Testis (tissue), 3 donors: Measurements from ENCODE around the gene CYP3A5. TPM values are rescaled to one million over a fixed set of nuclear protein-coding genes. Genes with fewer than 3 reads are reported as not detected.

Experiments used
- DNase-seq: peaks from one replicate; pipeline ENCODE4 v3.0.0-alpha.2; 2019
- H3K27ac ChIP-seq, 2 donors: fragments of 200-600 bp; sonication (generic); one replicate each; pipeline ENCODE4 v1.5.1; 2019
- H3K27me3 ChIP-seq: fragments of 200-600 bp; sonication (generic); one replicate; pipeline ENCODE4 v1.5.1; 2019
- H3K36me3 ChIP-seq: fragments of 200-600 bp; sonication (generic); one replicate; pipeline ENCODE4 v1.5.1; 2017; ENCODE audit warnings: low read depth; ENCODE audit errors: missing control alignments
- H3K4me1 ChIP-seq: fragments of 200-600 bp; sonication (generic); one replicate; pipeline ENCODE4 v1.5.1; 2019
- H3K4me3 ChIP-seq, 2 donors: fragments of 200-600 bp; sonication (generic); one replicate each; pipeline ENCODE4 v1.5.1; 2017 to 2019
- H3K9me3 ChIP-seq: fragments of 200-600 bp; sonication (generic); one replicate; pipeline ENCODE4 v1.5.1; 2017
- POLR2A ChIP-seq: fragments of 450-650 bp; IDR thresholded peaks from one replicate; pipeline ENCODE4 v1.6.1; 2017; ENCODE audit warnings: antibody characterized with exemption, mild to moderate bottlenecking, moderate library complexity
- WGBS, 2 donors: methylation state at CpG; one replicate each; pipeline ENCODE4 v1.1.5; 2018; 5-methylcytosine and 5-hydroxymethylcytosine counted together
- intact Hi-C: fragments of 100-400 bp; cut with DNase I; formaldehyde crosslinking; loops from one replicate; pipeline ENCODE4 v1.15.1; 2023; ENCODE audit warnings: low total_unique reads
- polyA plus RNA-seq: library from polyadenylated mRNA; stranded (reverse); fragments of 350-450 nt; fragmentation: Illumina TruSeq; extraction: RNeasy Lipid Tissue Mini Kit (QIAGEN cat#74804); gene quantifications from one replicate; pipeline ENCODE4 v1.2.3, GENCODE V29; 2014; ENCODE audit warnings: low read depth, low replicate concordance; ENCODE audit not compliant: insufficient read depth
- total RNA-seq, 2 donors: library from RNA; depleted of rRNA; stranded (reverse); fragments of >200 nt; gene quantifications; one replicate each; pipeline ENCODE4 v1.2.3, GENCODE V29; 2016
- TF ChIP-seq, protein P1 (sequence below), 3 experiments: fragments of 450-650 bp in 2 of 3; fragments of 200-600 bp in 1 of 3; sonication (generic) in 1 of 3; IDR thresholded peaks; one replicate each; pipeline ENCODE4 v1.5.1; 2016 to 2019; ENCODE audit warnings: antibody characterized with exemption in 3 of 3, mild to moderate bottlenecking in 2 of 3, moderate library complexity in 1 of 3

Gene CYP3A5
- total and polyA plus RNA-seq, 3 donors from 2014 or later, result 0.12 to 0.63 (median 0.55) TPM

- Histone ChIP-seq H3K9me3 (no peaks in the 10 kb centered on the region), H3K36me3 (no peaks in the 10 kb centered on the region), H3K27me3 (no peaks in the 10 kb centered on the region), H3K27ac (no peak overlapping the region), H3K4me1 (no peaks in the 10 kb centered on the region), H3K4me3 (no peak overlapping the region)
- DNase-seq, result no peak
- TF ChIP-seq POLR2A, result no peak
- TF ChIP-seq, protein P1, sequence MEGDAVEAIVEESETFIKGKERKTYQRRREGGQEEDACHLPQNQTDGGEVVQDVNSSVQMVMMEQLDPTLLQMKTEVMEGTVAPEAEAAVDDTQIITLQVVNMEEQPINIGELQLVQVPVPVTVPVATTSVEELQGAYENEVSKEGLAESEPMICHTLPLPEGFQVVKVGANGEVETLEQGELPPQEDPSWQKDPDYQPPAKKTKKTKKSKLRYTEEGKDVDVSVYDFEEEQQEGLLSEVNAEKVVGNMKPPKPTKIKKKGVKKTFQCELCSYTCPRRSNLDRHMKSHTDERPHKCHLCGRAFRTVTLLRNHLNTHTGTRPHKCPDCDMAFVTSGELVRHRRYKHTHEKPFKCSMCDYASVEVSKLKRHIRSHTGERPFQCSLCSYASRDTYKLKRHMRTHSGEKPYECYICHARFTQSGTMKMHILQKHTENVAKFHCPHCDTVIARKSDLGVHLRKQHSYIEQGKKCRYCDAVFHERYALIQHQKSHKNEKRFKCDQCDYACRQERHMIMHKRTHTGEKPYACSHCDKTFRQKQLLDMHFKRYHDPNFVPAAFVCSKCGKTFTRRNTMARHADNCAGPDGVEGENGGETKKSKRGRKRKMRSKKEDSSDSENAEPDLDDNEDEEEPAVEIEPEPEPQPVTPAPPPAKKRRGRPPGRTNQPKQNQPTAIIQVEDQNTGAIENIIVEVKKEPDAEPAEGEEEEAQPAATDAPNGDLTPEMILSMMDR (IDR thresholded peaks at IDR 0.05), result no peak
- intact Hi-C loops, result no loop called here
- 58 to 73% methylated on average over 2 of the region's 2 CpGs for WGBS, 2 donors
Observed at GRCh38 chr7:99674995-99675742, 4.6 kb downstream of the CYP3A5 start.

GRCh38 chr7:99672573-99672972, 7.2 kb downstream of the CYP3A5 start:
- Histone ChIP-seq H3K27me3 (no peaks in the 10 kb centered on the region), H3K9me3 (no peaks in the 10 kb centered on the region), H3K4me1 (no peaks in the 10 kb centered on the region), H3K27ac (no peak overlapping the region), H3K36me3 (no peaks in the 10 kb centered on the region), H3K4me3 (no peak overlapping the region)
- 94 to 95% methylated on average over 7 of the region's 7 CpGs for WGBS, 2 donors
- intact Hi-C loops, result no loop called here
- DNase-seq, result no peak
- TF ChIP-seq, protein P1 (IDR thresholded peaks at IDR 0.05), result no peak

DNA sequence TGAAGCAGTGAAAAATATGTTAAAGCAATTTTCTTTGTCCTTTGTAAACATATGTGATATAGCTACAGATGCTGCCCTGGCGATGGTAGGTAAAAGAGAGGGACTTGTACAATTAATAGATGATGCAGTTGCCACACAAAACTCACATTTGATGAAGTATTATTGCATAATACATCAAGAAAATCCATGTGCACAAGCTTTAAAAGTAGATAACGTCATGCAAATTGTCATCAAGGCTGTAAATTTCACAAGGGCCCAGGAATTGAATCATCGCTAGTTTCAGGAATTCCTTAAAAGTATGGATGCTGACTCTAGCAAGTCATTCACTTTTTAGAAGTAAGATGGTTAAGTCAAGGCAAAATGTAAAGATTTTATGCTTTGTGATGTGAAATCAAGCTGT, 10.0 kb downstream of the CYP3A5 start:
- H3K4me1 ChIP-seq, result no peaks in the 10 kb centered on the region
- DNase-seq, result no peak
- 87 to 88% methylated on average over 3 of the region's 3 CpGs for WGBS, 2 donors
- no peaks in the 10 kb centered on the region for H3K36me3 ChIP-seq
- H3K27ac ChIP-seq, result no peak overlapping the region
- H3K4me3 ChIP-seq, result no peak overlapping the region
- intact Hi-C loops, result no loop called here
- no peaks in the 10 kb centered on the region for H3K9me3 ChIP-seq
- H3K27me3 ChIP-seq, result no peaks in the 10 kb centered on the region
- TF ChIP-seq, protein P1 (IDR thresholded peaks at IDR 0.05), result no peak
- no peak for TF ChIP-seq POLR2A

- H3K36me3 ChIP-seq, result no peaks in the 10 kb centered on the region
Observed at GRCh38 chr7:99668541-99668940, 11.3 kb downstream of the CYP3A5 start.

More at GRCh38 chr7:99668541-99668940, 11.3 kb downstream of the CYP3A5 start:
- 95 to 97% methylated on average over 8 of the region's 8 CpGs for WGBS, 2 donors
- H3K4me3 ChIP-seq, result no peak overlapping the region
- TF ChIP-seq, protein P1 (IDR thresholded peaks at IDR 0.05), result no peak
- no peak for TF ChIP-seq POLR2A
- no peaks in the 10 kb centered on the region for H3K4me1 ChIP-seq
- no peak for DNase-seq
- no peak overlapping the region for H3K27ac ChIP-seq
- intact Hi-C loops, result no loop called here
- H3K27me3 ChIP-seq, result no peaks in the 10 kb centered on the region
- no peaks in the 10 kb centered on the region for H3K9me3 ChIP-seq
